GM12864 (cell line): ENCODE measurements around the gene COPS9.
A peak's percentile ranks its signal among the peaks of the same experiment; 100 is the strongest.

Source experiments
- DNase-seq: peaks from one replicate; pipeline ENCODE4 v3.0.0-alpha.2; 2011; ENCODE audit warnings: low read depth
- H3K4me3 ChIP-seq: 2 replicates; pipeline ENCODE4 v1.5.1; 2011; ENCODE audit warnings: mild to moderate bottlenecking, low read depth, low read length, control low read depth
- TF ChIP-seq, protein P1 (sequence below): IDR thresholded peaks from 2 replicates; pipeline ENCODE4 v1.5.1; 2011; ENCODE audit warnings: low read depth, mild to moderate bottlenecking, moderate library complexity, low read length, control low read depth, inconsistent platforms; ENCODE audit errors: missing control alignments

Gene COPS9

GRCh38 chr2:240134956-240135520 lies 1.1 kb downstream of the COPS9 start:
- no peak for DNase-seq
- peak overlapping the region; percentile 85 for H3K4me3 ChIP-seq
- TF ChIP-seq, protein P1, sequence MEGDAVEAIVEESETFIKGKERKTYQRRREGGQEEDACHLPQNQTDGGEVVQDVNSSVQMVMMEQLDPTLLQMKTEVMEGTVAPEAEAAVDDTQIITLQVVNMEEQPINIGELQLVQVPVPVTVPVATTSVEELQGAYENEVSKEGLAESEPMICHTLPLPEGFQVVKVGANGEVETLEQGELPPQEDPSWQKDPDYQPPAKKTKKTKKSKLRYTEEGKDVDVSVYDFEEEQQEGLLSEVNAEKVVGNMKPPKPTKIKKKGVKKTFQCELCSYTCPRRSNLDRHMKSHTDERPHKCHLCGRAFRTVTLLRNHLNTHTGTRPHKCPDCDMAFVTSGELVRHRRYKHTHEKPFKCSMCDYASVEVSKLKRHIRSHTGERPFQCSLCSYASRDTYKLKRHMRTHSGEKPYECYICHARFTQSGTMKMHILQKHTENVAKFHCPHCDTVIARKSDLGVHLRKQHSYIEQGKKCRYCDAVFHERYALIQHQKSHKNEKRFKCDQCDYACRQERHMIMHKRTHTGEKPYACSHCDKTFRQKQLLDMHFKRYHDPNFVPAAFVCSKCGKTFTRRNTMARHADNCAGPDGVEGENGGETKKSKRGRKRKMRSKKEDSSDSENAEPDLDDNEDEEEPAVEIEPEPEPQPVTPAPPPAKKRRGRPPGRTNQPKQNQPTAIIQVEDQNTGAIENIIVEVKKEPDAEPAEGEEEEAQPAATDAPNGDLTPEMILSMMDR = no peak

DNA sequence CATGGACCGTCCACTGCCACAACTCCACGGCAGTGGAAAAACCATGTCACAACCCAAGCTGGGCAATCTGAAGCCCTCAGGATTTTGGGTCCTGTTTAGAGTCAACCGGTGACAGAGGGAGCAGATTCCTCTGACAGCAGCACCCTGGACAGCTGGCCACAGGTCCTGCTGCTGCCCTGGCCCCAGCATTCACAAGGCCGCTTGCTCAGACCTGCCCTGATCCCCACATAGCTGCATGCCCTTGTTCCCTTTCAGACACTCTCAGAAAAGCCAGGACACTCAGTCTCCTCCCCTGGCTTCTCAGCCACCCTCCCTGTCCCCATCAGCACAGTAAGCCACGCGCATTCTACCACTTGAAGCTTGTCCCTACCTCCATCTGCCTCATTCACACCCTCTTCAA lies 1.6 kb downstream of the COPS9 start:
- no peak for DNase-seq
- TF ChIP-seq, protein P1 = no peak
- H3K4me3 ChIP-seq = peak overlapping the region; percentile 85

DNA sequence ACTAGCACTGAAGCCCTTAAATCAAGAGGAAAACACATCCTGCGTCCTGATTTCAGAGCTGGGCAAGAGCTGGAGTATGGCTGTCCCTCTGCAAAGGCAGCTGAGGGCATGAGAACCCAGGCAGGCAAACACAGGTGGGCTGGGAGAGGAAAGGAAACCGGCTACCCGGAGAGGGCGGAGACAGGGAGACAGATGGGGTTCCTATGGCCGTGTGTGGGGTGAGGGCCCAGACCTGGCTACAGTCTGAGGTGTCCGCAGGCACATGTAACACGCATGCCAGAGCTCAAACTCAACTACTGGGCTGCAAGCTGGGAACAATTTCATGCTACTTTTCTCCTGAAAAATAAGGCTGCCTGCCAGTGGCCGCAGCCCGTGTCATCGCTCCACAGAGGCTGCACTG lies 2.7 kb downstream of the COPS9 start:
- TF ChIP-seq, protein P1 = no peak
- no peak overlapping the region for H3K4me3 ChIP-seq
- DNase-seq = no peak

DNA sequence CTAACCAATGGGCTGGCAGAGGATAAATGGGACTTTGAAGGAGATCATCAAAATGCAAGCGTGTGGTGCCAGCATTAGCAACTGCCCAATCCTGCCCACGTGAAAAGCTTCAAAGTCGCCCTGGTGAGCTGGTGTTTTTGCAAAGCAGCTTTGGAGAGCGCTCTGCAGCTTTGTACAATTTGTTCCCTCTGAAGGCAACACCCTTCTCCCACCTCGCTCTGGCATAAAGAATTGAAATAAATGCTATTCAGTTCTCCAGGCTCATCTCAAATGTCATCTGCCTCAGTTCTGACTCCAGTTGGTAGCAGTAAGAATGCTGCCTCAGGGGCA lies 3.5 kb downstream of the COPS9 start:
- DNase-seq = no peak
- TF ChIP-seq, protein P1 = no peak
- no peak overlapping the region for H3K4me3 ChIP-seq

DNA sequence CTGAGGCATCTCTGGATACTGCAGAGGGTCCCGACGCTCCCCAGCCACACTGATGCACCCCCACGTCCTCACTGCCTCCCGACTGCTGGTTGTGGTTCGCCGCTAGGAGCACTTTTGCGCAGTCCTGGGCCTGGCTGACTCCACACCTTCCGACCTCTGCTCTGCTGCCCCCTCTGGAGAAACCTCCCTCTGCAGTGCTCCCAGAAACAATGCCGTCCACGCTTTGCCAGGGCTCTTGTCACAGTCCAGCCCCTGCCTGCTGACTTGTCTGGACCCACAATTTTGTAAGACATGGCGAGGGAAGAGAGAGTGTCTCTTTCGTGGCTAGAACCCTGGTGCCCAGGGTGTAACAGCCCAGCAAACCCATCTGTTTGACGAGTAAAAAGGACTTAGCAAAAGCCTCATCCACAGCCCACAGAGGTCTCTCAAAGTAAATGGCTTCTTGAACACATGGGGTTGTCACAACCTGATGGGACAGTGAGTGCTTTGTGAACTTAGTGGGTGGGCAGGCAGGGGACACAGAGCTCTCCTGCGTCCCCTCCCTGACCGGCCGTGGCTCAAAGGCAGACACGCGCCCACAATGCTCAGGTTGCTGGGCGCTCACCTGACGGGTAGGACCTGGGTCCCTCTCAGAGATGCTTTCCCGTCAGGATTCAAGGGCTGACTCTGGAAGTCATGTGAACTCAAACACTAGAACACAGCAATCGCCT lies 4.0 kb downstream of the COPS9 start:
- no peak overlapping the region for H3K4me3 ChIP-seq
- TF ChIP-seq, protein P1 = peak; percentile 19

DNA sequence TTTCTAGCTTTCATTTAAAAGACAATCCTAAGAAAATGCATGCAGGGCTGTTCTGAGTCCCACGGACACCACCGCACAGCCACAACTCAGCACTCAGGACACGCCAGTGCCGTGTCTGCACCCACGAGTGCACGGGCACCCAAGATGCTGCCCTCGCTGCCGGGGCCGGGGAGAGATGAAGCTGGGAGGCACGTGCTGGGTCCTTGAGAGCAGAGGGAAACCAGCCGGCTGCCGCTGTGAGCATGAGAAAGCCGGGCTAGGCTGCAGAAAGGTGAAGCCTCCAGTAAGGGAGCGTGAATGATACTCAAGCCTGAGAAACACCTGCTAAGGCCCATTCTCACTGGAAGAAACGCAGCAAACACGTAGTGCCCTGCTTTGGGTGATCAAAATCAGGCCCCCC lies 4.8 kb downstream of the COPS9 start:
- TF ChIP-seq, protein P1 = no peak
- H3K4me3 ChIP-seq = no peak overlapping the region
- DNase-seq = no peak

More for the DNA sequence above, 4.0 kb downstream of the COPS9 start:
- no peak for DNase-seq

GRCh38 chr2:240130393-240131195 lies 5.5 kb downstream of the COPS9 start:
- TF ChIP-seq, protein P1 = no peak
- no peak for DNase-seq
- H3K4me3 ChIP-seq = no peak overlapping the region
